ENCODE results near the gene CMTM7.

CMTM7 gene

GRCh38 chr3:32414522-32415202 is 23.0 kb downstream of the CMTM7 start:
- DNase-seq = no peak

GRCh38 chr3:32419742-32420125 is 28.1 kb downstream of the CMTM7 start:
- DNase-seq = no peak

GRCh38 chr3:32420126-32421038 is 28.7 kb downstream of the CMTM7 start:
- DNase-seq = no peak

GRCh38 chr3:32421185-32421584 is 29.5 kb downstream of the CMTM7 start:
- DNase-seq = no peak

GRCh38 chr3:32421991-32422859 is 30.6 kb downstream of the CMTM7 start:
- DNase-seq = peak in 1 of 2 experiments; percentile 24

GRCh38 chr3:32422943-32423342 is 31.3 kb downstream of the CMTM7 start:
- peak in 1 of 2 experiments; percentile 20 for DNase-seq

- DNase-seq = no peak
Measured at GRCh38 chr3:32423534-32423933, 31.9 kb downstream of the CMTM7 start.

GRCh38 chr3:32423956-32424557 is 32.4 kb downstream of the CMTM7 start:
- DNase-seq = no peak

GRCh38 chr3:32424581-32425250 is 33.1 kb downstream of the CMTM7 start:
- DNase-seq = no peak

GRCh38 chr3:32428092-32429068 is 36.7 kb downstream of the CMTM7 start:
- no peak for DNase-seq

- DNase-seq = no peak
Measured at GRCh38 chr3:32430900-32431299, 39.2 kb downstream of the CMTM7 start.

GRCh38 chr3:32431481-32431880 is 39.8 kb downstream of the CMTM7 start:
- no peak for DNase-seq

GRCh38 chr3:32432045-32432710 is 40.5 kb downstream of the CMTM7 start:
- DNase-seq = no peak

- no peak for DNase-seq
Measured at GRCh38 chr3:32432711-32433530, 41.3 kb downstream of the CMTM7 start.

GRCh38 chr3:32434206-32434605 is 42.6 kb downstream of the CMTM7 start:
- no peak for DNase-seq

GRCh38 chr3:32435911-32436815 is 44.5 kb downstream of the CMTM7 start:
- no peak for DNase-seq

GRCh38 chr3:32436816-32437189 is 45.1 kb downstream of the CMTM7 start:
- DNase-seq = no peak

- no peak for DNase-seq
Measured at GRCh38 chr3:32437896-32438295, 46.2 kb downstream of the CMTM7 start.

Data from SHP77 (cell line).